A204.1 (cell line): ENCODE measurements around the gene PRRT3.
"Not testable (repeated sequence)": the region's sequence is repeated elsewhere in the genome, so short reads cannot be mapped to it uniquely, and the experiment has no call there.

Source experiments
- FAIRE-seq: peaks from 2 replicates; lab custom pipeline; 2012; peaks lifted over from hg19 to GRCh38; lab: Jason Lieb, UNC

PRRT3 gene

GRCh38 chr3:9897408-9898372 lies 54.5 kb downstream of the PRRT3 start:
- FAIRE-seq = no peak

GRCh38 chr3:9896755-9897407 lies 55.3 kb downstream of the PRRT3 start:
- not testable (repeated sequence) for FAIRE-seq

GRCh38 chr3:9895715-9896114 lies 56.5 kb downstream of the PRRT3 start:
- FAIRE-seq = not testable (repeated sequence)
